ENCODE data around the gene COL15A1.
A peak's percentile ranks its signal among the peaks of the same experiment; 100 is the strongest.

COL15A1 gene

GRCh38 chr9:98992885-98993569 lies 49.3 kb downstream of the COL15A1 start:
- peak overlapping the region; percentile 73 for H3K4me3 Mint-ChIP-seq
- peaks cover 2% of the 10 kb centered on the region for H3K36me3 Mint-ChIP-seq
- ATAC-seq (ENCODE audit: low read depth) (peak; percentile 24), DNase-seq (ENCODE audit: low spot score in 2 of 2) (no peak)
- peaks cover 20% of the 10 kb centered on the region for H3K4me1 Mint-ChIP-seq
- peaks cover 2% of the 10 kb centered on the region for H3K27me3 Mint-ChIP-seq
- peak overlapping the region; percentile 85 for H3K27ac Mint-ChIP-seq
- H3K9me3 Mint-ChIP-seq = no peaks in the 10 kb centered on the region

- peaks cover 2% of the 10 kb centered on the region for H3K36me3 Mint-ChIP-seq
- peaks cover 20% of the 10 kb centered on the region for H3K4me1 Mint-ChIP-seq
- no peaks in the 10 kb centered on the region for H3K9me3 Mint-ChIP-seq
- ATAC-seq (ENCODE audit: low read depth) (peak; percentile 88), DNase-seq (ENCODE audit: low spot score in 2 of 2) (peak in 1 of 2 donors; percentile 39)
- peak overlapping the region; percentile 85 for H3K27ac Mint-ChIP-seq
- H3K27me3 Mint-ChIP-seq = no peaks in the 10 kb centered on the region
- peak overlapping the region; percentile 73 for H3K4me3 Mint-ChIP-seq
Observed at GRCh38 chr9:98993570-98993945, 49.9 kb downstream of the COL15A1 start.

DNA sequence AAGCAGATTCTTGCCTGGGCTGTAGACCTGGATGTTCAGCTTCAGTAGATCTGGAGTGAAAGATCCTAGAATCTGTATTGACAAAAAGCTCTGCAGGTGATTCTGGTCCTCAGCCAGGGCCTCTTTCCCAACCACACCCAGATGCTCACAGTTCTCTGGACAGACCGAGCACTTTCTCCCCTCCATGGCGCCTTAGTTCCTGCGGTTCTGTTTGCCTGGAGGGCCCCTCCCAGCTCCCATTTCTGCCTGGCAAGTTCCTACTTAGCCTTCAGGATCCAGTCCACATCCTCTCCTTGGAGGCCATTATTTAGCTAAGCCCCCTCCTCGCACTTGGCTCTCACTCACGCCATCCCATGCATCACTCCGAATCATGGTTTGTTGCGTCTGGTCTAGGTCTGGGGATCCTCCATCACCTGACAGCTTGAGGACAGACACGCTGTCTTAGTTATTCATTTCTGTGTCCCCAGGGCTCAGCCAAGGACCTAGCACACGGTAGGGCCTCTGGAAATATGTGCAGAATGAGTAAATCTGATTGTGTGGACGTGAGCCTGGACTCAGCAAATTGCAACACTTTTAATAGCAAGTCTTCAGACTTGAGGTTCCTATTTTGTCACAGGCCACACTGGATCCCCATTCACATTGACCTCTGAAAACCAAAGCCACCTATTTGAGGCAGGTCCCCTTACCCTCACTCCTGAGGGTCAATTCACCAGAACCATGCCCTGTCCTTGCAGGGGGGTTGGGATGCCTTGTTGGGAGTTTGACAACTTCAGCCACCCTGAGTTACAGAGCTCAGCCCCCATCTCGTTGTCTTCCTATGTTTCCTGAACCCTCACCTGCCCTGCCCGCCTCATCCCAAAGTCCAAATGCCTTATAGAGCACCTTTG lies 50.7 kb downstream of the COL15A1 start:
- Mint-ChIP-seq H3K27me3 (no peaks in the 10 kb centered on the region), H3K36me3 (peaks cover 2% of the 10 kb centered on the region), H3K4me3 (peak overlapping the region; percentile 21), H3K9me3 (no peaks in the 10 kb centered on the region), H3K27ac (peak overlapping the region; percentile 52), H3K4me1 (peaks cover 18% of the 10 kb centered on the region)
- ATAC-seq (ENCODE audit: low read depth) (no peak), DNase-seq (ENCODE audit: low spot score in 2 of 2) (no peak)

DNA sequence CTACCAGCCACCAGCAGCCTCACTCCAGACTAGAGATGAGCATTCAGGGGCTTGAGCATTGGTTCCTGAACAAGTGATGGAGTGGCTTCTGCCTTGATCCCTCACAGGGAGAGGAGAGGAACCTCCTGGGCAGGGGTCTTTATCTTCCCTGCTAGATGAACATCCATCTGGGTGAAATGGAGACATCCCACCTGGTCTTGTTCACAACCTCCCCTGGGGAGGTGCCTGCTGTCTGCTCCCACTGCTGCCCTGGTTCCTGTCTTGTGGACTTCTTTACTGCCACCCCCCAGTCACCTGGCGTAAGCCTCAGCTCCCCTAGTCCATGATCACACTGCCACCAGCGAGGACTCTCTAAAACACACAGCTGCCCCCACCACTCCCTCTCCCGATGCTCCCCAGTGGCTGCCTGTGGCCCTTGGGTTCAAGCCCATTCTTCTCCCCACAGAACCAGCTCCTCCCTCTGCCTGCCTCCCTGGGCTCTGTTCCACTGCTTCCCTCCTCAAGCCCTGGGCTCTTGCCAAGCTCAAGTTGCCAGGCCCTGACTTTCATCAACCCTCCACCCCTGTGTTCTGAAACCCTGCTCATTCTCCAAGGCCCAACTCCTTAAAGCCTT lies 51.5 kb downstream of the COL15A1 start:
- H3K27me3 Mint-ChIP-seq = no peaks in the 10 kb centered on the region
- peaks cover 2% of the 10 kb centered on the region for H3K36me3 Mint-ChIP-seq
- H3K9me3 Mint-ChIP-seq = no peaks in the 10 kb centered on the region
- H3K4me1 Mint-ChIP-seq = peaks cover 17% of the 10 kb centered on the region
- no peak overlapping the region for H3K27ac Mint-ChIP-seq
- ATAC-seq (ENCODE audit: low read depth) = no peak
- no peak overlapping the region for H3K4me3 Mint-ChIP-seq
- DNase-seq (ENCODE audit: low spot score in 2 of 2) = no peak

- ATAC-seq (ENCODE audit: low read depth) = no peak
- no peaks in the 10 kb centered on the region for H3K27me3 Mint-ChIP-seq
- peaks cover 23% of the 10 kb centered on the region for H3K4me1 Mint-ChIP-seq
- H3K4me3 Mint-ChIP-seq = no peak overlapping the region
- DNase-seq (ENCODE audit: low spot score in 2 of 2) = no peak
- no peaks in the 10 kb centered on the region for H3K9me3 Mint-ChIP-seq
- no peaks in the 10 kb centered on the region for H3K36me3 Mint-ChIP-seq
- no peak overlapping the region for H3K27ac Mint-ChIP-seq
Observed at GRCh38 chr9:98995971-98996504, 52.3 kb downstream of the COL15A1 start.

DNA sequence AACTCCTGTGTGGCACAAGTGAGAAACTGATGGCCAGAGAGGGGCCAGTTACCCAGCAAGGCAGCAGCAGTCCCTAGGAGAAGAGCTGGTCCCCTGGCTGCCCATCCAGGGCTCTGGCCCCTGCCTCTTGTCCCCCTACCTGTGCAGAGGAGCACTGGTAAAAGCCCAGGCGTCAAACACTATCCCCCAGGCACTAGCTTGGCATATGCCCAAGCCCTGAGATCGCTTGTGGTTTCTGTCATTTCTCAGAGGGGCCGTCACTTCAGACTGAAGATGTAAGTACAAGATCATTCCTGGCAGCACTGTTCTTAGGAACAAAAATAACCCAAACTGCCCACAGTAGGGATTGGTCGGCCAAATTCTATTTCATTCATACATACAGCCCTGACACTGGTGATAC lies 53.9 kb downstream of the COL15A1 start:
- no peak overlapping the region for H3K27ac Mint-ChIP-seq
- ATAC-seq (ENCODE audit: low read depth) (no peak), DNase-seq (ENCODE audit: low spot score in 2 of 2) (no peak)
- H3K27me3 Mint-ChIP-seq = no peaks in the 10 kb centered on the region
- peaks cover 24% of the 10 kb centered on the region for H3K4me1 Mint-ChIP-seq
- H3K36me3 Mint-ChIP-seq = no peaks in the 10 kb centered on the region
- H3K9me3 Mint-ChIP-seq = no peaks in the 10 kb centered on the region
- H3K4me3 Mint-ChIP-seq = no peak overlapping the region

GRCh38 chr9:98998441-98999151 lies 54.9 kb downstream of the COL15A1 start:
- no peak overlapping the region for H3K27ac Mint-ChIP-seq
- H3K4me1 Mint-ChIP-seq = peaks cover 15% of the 10 kb centered on the region
- no peaks in the 10 kb centered on the region for H3K9me3 Mint-ChIP-seq
- no peak overlapping the region for H3K4me3 Mint-ChIP-seq
- H3K27me3 Mint-ChIP-seq = no peaks in the 10 kb centered on the region
- peak; percentile 41 to 57 for DNase-seq (ENCODE audit: low spot score in 2 of 2)
- peak; percentile 49 for ATAC-seq (ENCODE audit: low read depth)
- no peaks in the 10 kb centered on the region for H3K36me3 Mint-ChIP-seq

- ATAC-seq (ENCODE audit: low read depth) = no peak
- DNase-seq (ENCODE audit: low spot score in 2 of 2) = no peak
- no peaks in the 10 kb centered on the region for H3K9me3 Mint-ChIP-seq
- no peak overlapping the region for H3K27ac Mint-ChIP-seq
- no peaks in the 10 kb centered on the region for H3K36me3 Mint-ChIP-seq
- no peak overlapping the region for H3K4me3 Mint-ChIP-seq
- peaks cover 2% of the 10 kb centered on the region for H3K27me3 Mint-ChIP-seq
- H3K4me1 Mint-ChIP-seq = peaks cover 12% of the 10 kb centered on the region
Observed at GRCh38 chr9:98999152-98999525, 55.4 kb downstream of the COL15A1 start.

DNA sequence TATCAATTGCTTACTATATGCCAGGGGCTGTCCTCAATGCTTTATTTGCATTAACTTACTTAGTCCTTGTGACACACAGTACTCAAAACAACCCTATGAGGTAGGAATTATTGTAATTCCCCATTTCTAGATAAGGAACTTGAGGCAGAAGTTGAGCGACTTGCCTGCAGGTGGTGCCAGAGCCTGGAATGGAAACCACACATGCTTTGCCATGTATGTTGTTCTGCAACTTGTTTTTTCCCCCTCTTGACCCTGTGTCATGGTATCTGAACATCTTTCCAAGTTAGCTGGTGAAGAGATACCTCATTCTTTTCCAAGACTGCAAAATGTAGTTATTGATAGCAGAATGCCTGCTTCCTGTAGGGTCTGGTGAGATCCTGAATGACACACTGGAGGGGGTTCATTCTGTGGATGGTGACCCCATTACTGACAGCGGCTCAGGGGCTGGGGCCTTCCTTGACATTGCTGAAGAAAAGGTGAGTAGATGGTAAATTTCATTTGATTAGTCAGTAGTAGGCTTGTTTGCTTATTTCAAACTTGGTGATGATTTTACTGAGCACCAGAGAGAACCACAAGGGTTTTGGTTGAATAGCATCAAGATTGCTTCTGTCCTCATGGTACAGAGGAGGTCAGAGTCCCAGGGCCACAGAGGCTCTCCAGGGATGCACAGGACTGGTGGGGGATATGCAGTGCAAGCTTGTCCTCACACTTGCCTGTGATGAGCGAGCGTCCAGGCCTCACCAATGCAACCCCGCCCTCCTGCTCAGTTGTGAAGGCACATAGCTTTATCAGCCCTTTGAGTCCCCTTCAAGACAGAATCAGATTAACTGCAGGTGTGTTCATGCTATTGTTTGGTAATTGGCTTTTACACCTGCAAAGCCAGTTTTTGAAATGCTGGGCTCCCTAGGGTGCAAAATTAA lies 57.0 kb downstream of the COL15A1 start:
- H3K27ac Mint-ChIP-seq = no peak overlapping the region
- no peaks in the 10 kb centered on the region for H3K36me3 Mint-ChIP-seq
- no peak overlapping the region for H3K4me3 Mint-ChIP-seq
- ATAC-seq (ENCODE audit: low read depth) = peak; percentile 92
- DNase-seq (ENCODE audit: low spot score in 2 of 2) = peak; percentile 49 to 55
- peaks cover 2% of the 10 kb centered on the region for H3K27me3 Mint-ChIP-seq
- no peaks in the 10 kb centered on the region for H3K9me3 Mint-ChIP-seq
- peaks cover 9% of the 10 kb centered on the region for H3K4me1 Mint-ChIP-seq

GRCh38 chr9:99001892-99002291 lies 58.2 kb downstream of the COL15A1 start:
- H3K27ac Mint-ChIP-seq = no peak overlapping the region
- peaks cover 9% of the 10 kb centered on the region for H3K4me1 Mint-ChIP-seq
- ATAC-seq (ENCODE audit: low read depth) = no peak
- H3K9me3 Mint-ChIP-seq = no peaks in the 10 kb centered on the region
- no peak for DNase-seq (ENCODE audit: low spot score in 2 of 2)
- peaks cover 2% of the 10 kb centered on the region for H3K27me3 Mint-ChIP-seq
- H3K36me3 Mint-ChIP-seq = no peaks in the 10 kb centered on the region
- no peak overlapping the region for H3K4me3 Mint-ChIP-seq

DNA sequence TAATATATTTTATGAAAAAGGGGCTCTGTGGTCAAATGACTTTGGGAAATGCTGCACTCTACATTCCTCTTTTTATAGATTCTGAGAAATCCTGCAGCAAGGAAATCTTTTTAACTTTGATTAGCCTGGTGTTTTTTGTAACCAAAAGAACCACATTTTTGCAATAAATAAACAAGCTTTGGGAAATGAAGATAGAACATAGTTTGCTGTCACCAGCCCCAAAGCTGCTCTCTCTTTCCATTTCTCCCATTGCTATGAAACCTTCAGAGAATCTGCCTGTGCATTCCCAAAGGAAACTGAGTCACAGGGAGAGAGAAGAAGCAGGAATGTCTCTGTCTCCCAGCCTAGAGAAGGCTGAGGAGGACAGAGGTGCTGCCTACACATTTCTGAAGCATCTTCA lies 59.0 kb downstream of the COL15A1 start:
- no peaks in the 10 kb centered on the region for H3K9me3 Mint-ChIP-seq
- DNase-seq (ENCODE audit: low spot score in 2 of 2) (no peak), ATAC-seq (ENCODE audit: low read depth) (no peak)
- no peaks in the 10 kb centered on the region for H3K36me3 Mint-ChIP-seq
- H3K4me3 Mint-ChIP-seq = no peak overlapping the region
- peaks cover 9% of the 10 kb centered on the region for H3K4me1 Mint-ChIP-seq
- H3K27ac Mint-ChIP-seq = no peak overlapping the region
- peaks cover 2% of the 10 kb centered on the region for H3K27me3 Mint-ChIP-seq

DNA sequence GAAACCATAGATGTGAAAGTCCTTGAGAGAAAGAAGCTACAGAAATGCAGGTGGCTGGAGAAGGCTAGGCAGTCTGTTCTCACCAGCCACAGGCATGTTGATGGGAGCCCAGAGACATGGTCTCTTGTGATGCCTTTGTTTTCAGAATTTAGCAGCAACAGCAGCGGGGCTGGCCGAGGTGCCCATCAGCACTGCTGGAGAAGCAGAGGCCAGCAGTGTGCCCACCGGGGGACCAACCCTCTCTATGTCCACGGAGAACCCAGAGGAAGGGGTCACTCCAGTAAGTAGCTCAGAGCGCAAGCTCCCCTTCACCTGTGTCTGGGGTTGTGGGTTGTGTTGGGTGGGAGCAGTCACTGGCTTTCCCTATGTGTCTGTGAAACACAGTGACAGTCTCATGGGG lies 59.6 kb downstream of the COL15A1 start:
- Mint-ChIP-seq H3K9me3 (no peaks in the 10 kb centered on the region), H3K4me3 (no peak overlapping the region), H3K36me3 (no peaks in the 10 kb centered on the region), H3K27ac (no peak overlapping the region), H3K27me3 (peaks cover 2% of the 10 kb centered on the region), H3K4me1 (peaks cover 9% of the 10 kb centered on the region)
- DNase-seq (ENCODE audit: low spot score in 2 of 2) (no peak), ATAC-seq (ENCODE audit: low read depth) (no peak)

- H3K4me1 Mint-ChIP-seq = peaks cover 9% of the 10 kb centered on the region
- no peaks in the 10 kb centered on the region for H3K36me3 Mint-ChIP-seq
- peaks cover 2% of the 10 kb centered on the region for H3K27me3 Mint-ChIP-seq
- ATAC-seq (ENCODE audit: low read depth) = no peak
- no peaks in the 10 kb centered on the region for H3K9me3 Mint-ChIP-seq
- no peak overlapping the region for H3K27ac Mint-ChIP-seq
- no peak for DNase-seq (ENCODE audit: low spot score in 2 of 2)
- H3K4me3 Mint-ChIP-seq = no peak overlapping the region
Observed at GRCh38 chr9:99004115-99004514, 60.4 kb downstream of the COL15A1 start.
